HG03571 (cell line): ENCODE data around the gene C22orf39.

Source experiments
- ATAC-seq: cut with Tn5 transposase; IDR thresholded peaks from one replicate; pipeline ENCODE4 v1.9.1; 2021; ENCODE audit not compliant: unreplicated experiment

The C22orf39 gene

DNA sequence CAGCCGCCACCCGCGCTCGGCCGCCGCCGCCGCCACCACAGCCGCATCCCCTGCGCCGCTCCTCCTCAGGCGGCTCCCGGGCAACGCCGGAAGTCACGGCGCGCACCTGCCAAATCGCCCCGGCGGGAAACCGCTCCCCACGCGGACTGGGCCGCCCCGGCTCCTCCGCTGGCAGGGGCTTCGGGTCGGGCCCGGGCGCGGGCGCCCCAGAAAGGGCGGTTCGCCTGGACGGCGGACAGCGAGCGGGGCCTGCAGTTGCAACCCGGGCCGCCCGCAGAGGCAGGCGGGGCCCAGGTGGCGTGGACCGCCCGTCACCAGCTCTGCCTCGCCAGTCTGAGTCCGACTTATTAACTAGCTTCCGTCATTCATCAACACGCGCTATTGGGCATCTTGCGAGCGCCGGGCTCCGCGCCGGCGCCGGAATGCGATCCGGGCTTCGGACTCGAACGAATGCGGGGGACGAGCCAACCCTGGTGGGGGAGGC lies 15.8 kb downstream of the C22orf39 start, which contains the start of gene HIRA:
Gene HIRA (minus strand): TSS at position 85 of the 484 bp plus-strand sequence. CDS start 257 bp downstream, outside the sequence.
- ATAC-seq, result peak; percentile 46

DNA sequence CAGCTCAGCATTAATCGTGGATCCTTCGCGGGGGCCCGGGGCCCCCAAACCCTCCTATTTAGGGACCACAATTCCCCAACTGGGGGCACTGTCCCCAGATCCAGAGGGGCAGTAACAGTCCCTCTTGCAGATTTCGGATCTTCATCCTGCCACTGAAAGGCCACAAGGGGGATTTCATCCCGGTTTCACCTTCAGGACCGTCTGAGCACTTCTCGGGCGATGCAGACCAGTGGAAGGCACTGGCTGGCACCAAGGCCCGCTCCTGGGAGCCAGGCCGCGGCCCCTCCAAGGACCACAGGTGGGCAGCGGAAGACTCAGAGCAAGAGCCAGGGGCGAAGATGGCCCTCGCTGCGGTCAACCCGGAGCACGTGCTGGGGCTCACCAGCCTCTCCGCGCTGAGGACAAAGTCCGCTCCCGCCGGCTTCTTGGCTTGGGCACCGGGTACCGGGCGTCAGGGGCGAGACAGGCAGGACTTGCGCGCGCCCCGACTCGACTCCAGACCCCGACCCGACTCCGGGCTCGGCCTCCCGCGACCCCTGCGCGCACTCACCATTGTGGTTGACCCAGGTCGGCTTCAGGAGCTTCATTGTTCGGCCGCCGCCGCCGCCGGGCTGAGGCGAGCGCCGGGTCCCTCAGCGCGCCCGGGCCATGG lies 16.5 kb downstream of the C22orf39 start:
- ATAC-seq, result peak; percentile 8

DNA sequence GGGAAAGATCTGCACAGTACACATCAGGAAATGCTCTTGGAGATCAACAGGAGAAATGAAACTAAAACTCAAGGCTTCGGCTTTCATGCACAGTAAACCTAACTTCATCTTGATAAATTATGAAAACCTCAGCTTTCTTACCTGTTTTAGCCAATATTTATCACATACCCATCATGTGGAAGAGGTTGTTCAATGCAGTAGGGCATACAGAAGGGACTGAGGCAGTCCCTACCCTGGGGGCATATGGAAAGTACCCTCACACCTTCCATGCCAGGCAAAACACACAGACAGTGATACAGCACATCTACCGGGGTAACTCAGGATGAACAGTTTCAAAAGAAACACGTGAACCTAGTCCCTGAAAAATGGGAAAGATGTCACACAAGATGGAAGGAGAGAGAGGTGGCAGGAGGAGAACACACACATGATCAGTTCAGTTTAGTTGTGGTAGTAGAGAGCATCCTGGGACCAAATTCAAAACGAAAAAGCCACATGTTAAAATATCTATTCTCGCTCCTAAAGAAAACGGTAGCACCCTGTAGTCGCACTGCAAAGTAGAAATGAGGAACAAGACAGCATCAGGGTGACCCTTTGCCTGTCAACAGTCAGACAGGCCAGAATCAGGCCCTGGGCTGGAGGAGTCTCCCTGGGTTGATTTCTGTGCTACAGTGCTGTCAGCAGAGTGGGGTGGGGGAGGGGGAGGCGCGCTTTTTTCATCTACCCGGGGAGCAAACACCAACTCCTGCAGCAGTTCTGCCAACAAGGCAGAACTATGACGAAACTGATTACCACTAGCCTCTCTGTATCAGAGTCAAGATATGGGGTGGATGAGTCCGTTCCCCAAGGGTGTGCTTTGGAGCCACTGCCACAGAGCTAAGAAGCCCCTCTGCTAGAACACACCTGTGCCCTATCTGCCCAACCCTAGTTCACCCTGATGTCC lies 17.3 kb downstream of the C22orf39 start:
- no peak for ATAC-seq

DNA sequence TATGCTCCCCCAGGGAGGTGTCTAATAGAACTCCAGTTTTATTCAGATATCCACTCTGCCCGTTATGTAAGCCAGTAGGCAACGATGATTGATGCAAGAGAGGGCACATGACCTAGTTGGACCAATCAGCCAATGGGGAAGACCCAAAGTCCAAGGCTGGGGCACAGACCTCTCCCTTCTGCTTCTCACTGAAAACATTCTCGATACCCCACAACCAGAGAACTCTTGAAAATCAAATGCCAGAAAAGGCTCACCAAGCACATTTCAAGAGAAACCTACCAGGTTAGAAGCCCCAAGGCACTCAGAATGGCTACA lies 23.4 kb downstream of the C22orf39 start:
- ATAC-seq, result no peak

DNA sequence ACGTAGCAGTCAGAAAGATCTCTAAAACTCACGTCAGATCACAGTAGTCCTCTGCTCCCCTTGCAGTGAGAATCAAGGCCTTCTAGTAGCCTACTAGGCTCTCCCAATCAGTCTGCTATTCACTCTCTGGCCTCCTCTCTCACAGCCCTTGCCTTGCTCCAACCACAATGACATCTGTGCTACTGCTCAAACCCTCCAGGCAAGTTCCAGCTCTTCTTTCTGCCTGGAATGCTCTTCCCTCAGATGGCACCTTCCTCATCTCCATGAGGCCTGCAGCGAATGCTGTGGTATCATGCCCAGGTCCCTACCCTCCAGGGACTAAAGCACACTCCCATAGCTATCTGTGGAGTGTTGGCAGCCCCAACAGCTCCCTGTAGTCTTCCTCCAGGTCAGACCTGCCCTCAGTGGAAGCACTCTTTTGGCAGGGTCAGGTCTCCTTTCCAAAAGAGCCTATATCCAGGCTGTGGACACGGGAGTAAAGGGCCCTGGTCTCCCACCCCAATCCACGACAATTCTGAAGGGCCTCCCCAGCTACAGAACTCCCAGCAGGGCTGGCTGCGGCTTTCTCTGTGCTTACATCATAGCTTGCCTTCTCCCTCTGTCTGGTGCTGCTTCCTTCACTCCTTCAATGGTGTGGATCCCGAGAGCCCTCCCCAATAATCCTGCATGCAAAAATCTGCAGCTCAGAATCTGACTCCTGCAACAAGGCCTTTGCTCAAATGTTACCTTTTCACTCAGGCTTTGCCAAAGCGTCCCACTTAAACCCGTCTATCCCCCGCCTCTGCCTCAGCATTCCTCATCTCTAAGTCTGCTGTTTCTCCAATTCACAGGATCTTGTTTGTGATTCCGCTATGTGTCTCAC lies 24.8 kb downstream of the C22orf39 start:
- no peak for ATAC-seq

DNA sequence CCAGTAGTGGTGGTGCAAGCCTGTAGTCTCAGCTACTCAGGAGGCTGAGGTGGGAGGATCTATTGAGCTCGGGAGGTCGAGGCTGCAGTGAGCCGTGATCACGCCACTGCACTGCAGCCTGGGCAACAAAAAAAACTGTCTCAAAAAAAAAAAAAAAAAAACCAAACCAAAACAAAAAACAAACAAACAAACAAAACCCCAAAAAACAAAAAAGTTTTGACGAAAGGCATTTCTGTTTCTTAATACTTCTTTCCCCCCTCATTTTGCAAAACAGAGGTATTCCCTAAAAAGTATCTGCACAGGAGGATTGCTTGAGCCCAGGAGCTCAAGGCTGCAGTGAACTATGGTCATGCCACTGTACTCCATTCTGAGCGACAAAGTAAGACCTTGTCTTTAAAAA lies 27.2 kb downstream of the C22orf39 start:
- ATAC-seq, result no peak

- no peak for ATAC-seq
Observed at GRCh38 chr22:19419464-19420178, 27.9 kb downstream of the C22orf39 start.

- no peak for ATAC-seq
Observed at GRCh38 chr22:19419086-19419463, 28.4 kb downstream of the C22orf39 start.

- ATAC-seq, result no peak
Observed at GRCh38 chr22:19412923-19413322, 34.6 kb downstream of the C22orf39 start.

DNA sequence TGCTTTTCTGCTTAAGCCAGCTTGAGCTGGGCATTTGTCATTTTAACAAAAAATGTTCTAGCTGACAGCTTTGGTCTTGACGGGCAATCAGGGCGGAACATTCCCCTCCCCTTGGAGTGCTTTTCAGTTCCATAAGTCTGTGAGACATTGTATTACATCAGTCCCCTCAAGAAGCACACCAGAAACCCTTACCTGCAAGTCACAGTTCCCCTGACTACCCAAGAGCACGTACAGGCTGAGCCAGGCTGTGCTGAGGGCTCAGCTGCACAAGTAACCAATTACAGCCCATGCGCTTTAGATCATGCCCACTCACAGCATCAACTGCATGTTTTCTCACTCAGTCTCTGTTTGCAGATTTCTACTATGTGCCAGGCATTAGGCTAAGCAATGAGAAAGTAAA lies 35.0 kb downstream of the C22orf39 start:
- ATAC-seq, result no peak

- no peak for ATAC-seq
Observed at GRCh38 chr22:19411690-19412045, 35.8 kb downstream of the C22orf39 start.

GRCh38 chr22:19410941-19411689 lies 36.4 kb downstream of the C22orf39 start:
- no peak for ATAC-seq

- ATAC-seq, result no peak
Observed at GRCh38 chr22:19407649-19408606, 39.6 kb downstream of the C22orf39 start.

DNA sequence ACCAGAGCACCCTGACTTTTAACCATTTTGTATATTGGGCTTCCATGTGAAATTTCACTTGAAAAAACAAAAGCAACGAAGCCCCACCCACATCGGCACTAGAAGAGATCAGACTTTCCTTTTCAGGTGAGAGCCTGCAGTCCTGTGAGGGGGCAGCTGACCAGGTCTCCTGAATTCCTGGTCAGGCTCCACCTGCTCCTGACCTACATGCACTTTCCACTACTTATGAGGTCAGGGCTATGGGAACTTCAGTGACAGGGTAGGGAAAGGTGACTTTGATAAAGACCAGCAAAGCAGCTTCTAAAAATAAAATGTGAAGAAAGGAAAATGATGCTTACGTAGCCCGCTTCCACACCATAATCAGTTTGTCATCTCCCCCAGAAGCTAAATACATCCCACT lies 40.7 kb downstream of the C22orf39 start:
- ATAC-seq, result no peak

DNA sequence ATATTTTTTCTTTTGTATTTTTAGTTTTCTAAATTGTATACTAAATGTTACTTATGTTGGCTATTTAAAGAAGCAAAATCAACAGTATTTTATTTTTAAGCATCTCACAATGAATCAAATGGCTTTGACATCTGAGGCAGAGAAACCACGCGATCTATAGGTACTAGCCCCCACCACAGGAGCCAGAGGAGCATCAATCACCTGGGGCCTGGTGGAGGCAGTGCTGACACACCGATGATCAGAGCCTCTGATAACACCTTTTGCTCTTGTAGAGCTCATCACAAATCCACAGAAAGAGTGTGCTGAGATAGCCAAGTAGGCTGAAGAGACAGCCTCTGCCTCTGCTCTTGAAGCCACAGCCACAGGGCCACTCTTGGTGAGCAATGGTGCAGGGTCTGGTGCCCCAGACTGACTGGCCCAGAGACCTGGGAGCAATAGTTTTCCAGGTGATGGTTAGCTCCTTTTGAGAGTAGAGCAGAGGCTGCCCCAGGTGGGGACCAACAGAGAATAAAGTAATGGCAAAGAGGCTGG lies 41.2 kb downstream of the C22orf39 start:
- no peak for ATAC-seq

GRCh38 chr22:19405652-19406051 lies 41.9 kb downstream of the C22orf39 start:
- ATAC-seq, result no peak

DNA sequence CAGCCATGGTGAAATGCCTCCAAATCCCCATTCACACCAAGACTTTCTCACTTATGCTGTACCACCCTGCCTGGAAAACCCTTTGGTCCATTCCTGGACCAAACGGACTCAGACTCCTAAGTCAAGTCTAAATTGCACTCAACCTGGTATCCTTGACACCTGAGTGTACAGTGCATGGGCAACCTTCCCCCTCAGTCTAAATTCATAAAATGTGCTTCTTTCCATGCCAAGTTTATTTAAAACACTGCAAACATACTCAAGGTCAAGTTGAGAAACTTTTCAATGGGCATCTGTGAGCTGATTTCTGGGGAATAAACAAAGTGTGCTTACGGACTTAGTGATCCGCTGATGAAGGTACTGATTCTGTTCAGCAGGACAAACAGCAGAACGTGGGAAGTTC lies 42.4 kb downstream of the C22orf39 start:
- ATAC-seq, result no peak

- ATAC-seq, result no peak
Observed at GRCh38 chr22:19404676-19405075, 42.8 kb downstream of the C22orf39 start.
